HepG2 (cell line): ENCODE data around the gene CAMTA2. TPM values are rescaled to one million over a fixed set of nuclear protein-coding genes. Genes with fewer than 3 reads are reported as not detected.

ENCODE experiments used
- KDM5A ChIP-seq: fragments of 200-600 bp; sonication (generic); IDR thresholded peaks from 2 replicates; pipeline ENCODE4 v1.7.0; 2018; ENCODE audit warnings: antibody characterized with exemption, mild to moderate bottlenecking, low read length, borderline replicate concordance
- MAZ ChIP-seq, 2 experiments: sonication (generic) in 1 of 2; formaldehyde crosslinking in 1 of 2; IDR thresholded peaks; 2 replicates each; pipeline versions ENCODE4 v1.5.0 to v1.6.1; 2012 to 2020; ENCODE audit warnings: low read depth in 2 of 2, mild to moderate bottlenecking in 2 of 2, borderline replicate concordance in 1 of 2, improper control_type of control experiment in 1 of 2, low read length in 1 of 2, missing genetic modification reagents in 1 of 2, moderate library complexity in 1 of 2
- MTF1 ChIP-seq: sonication (generic); formaldehyde crosslinking; IDR thresholded peaks from 2 replicates; pipeline ENCODE4 v1.5.0; 2020; ENCODE audit warnings: missing genetic modification reagents
- POLR2G ChIP-seq: fragments of 200-400 bp; formaldehyde crosslinking; IDR thresholded peaks from 2 replicates; pipeline ENCODE4 v1.6.1; 2018; ENCODE audit warnings: mild to moderate bottlenecking, low read depth, low read length, moderate library complexity
- SP5 ChIP-seq: IDR thresholded peaks from 2 replicates; pipeline ENCODE4 v1.6.1; 2016; ENCODE audit warnings: low read depth, borderline replicate concordance
- YY1 ChIP-seq: IDR thresholded peaks from 2 replicates; pipeline ENCODE4 v1.6.1; 2011; ENCODE audit warnings: low read length, low read depth, moderate library complexity, mild to moderate bottlenecking; ENCODE audit not compliant: insufficient read depth, insufficient replicate concordance
- ZNF253 ChIP-seq: sonication (generic); formaldehyde crosslinking; IDR thresholded peaks from 2 replicates; pipeline ENCODE4 v1.8.0; 2022; ENCODE audit warnings: mild to moderate bottlenecking, missing genetic modification reagents, borderline replicate concordance
- polyA plus RNA-seq, 8 experiments: library from polyadenylated mRNA; depleted of rRNA in 3 of 8; stranded (reverse) in 7 of 8; unstranded in 1 of 8; fragments of >200 nt; fragmentation: Illumina TruSeq in 4 of 8; extraction: Trizol in 4 of 8; gene quantifications; 2 replicates each; pipeline versions ENCODE4 v1.2.1 to v1.2.3, GENCODE V29; 2011 to 2016; ENCODE audit warnings: low read depth in 4 of 8, missing spikeins in 1 of 8, mixed read lengths in 1 of 8; ENCODE audit not compliant: insufficient read depth in 1 of 8
- total RNA-seq, 5 experiments: library from RNA; depleted of rRNA; stranded (reverse); fragments of >200 nt; fragmentation: Illumina TruSeq; extraction: Trizol; gene quantifications; 2 replicates each; pipeline ENCODE4 v1.2.3, GENCODE V29; 2016; ENCODE audit warnings: low read depth in 1 of 5
- TF ChIP-seq, protein P1 (sequence below): sonication (generic); formaldehyde crosslinking; IDR thresholded peaks from 2 replicates; pipeline ENCODE4 v1.5.1; 2020; ENCODE audit warnings: mild to moderate bottlenecking, missing genetic modification reagents, moderate library complexity
- TF ChIP-seq, protein P2 (sequence below): sonication (generic); formaldehyde crosslinking; IDR thresholded peaks from 2 replicates; pipeline ENCODE4 v1.4.0; 2020; ENCODE audit warnings: low read depth, mild to moderate bottlenecking, missing genetic modification reagents
- TF ChIP-seq, protein P3 (sequence below): sonication (generic); formaldehyde crosslinking; IDR thresholded peaks from 2 replicates; pipeline ENCODE4 v1.9.0; 2022; ENCODE audit warnings: missing genetic modification reagents, mild to moderate bottlenecking, borderline replicate concordance

Gene CAMTA2
- total and polyA plus RNA-seq, 2 of the 13 experiments (the other 11 are each of a cell fraction or from before 2014, with no cell fraction given), result 4.1 to 7.1 TPM

DNA sequence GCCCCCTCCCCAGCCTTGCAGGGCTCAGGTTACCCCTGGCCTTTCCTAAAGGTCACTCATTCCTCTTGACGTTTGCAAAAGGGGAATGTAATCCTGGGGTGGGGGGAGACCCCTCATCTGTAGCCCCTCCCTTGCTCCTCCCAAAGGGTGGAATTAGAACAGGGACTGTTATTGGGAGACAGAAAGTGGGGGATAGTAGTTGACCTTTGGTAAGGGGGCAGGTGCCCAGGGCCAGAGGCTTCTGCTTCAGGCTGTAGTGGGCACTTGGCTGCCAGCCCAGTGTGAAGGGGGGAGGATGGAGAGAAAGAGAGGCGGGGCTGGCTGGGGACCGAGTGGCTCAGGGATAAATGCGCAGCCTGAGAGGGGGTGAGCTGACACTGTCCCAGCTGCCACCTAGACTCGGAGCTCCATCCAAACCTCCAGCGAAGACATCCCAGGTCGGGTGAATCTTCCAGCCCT is 36.7 kb downstream of the CAMTA2 start, which contains the start of gene ENO3 (continued):
- TF ChIP-seq, protein P1, sequence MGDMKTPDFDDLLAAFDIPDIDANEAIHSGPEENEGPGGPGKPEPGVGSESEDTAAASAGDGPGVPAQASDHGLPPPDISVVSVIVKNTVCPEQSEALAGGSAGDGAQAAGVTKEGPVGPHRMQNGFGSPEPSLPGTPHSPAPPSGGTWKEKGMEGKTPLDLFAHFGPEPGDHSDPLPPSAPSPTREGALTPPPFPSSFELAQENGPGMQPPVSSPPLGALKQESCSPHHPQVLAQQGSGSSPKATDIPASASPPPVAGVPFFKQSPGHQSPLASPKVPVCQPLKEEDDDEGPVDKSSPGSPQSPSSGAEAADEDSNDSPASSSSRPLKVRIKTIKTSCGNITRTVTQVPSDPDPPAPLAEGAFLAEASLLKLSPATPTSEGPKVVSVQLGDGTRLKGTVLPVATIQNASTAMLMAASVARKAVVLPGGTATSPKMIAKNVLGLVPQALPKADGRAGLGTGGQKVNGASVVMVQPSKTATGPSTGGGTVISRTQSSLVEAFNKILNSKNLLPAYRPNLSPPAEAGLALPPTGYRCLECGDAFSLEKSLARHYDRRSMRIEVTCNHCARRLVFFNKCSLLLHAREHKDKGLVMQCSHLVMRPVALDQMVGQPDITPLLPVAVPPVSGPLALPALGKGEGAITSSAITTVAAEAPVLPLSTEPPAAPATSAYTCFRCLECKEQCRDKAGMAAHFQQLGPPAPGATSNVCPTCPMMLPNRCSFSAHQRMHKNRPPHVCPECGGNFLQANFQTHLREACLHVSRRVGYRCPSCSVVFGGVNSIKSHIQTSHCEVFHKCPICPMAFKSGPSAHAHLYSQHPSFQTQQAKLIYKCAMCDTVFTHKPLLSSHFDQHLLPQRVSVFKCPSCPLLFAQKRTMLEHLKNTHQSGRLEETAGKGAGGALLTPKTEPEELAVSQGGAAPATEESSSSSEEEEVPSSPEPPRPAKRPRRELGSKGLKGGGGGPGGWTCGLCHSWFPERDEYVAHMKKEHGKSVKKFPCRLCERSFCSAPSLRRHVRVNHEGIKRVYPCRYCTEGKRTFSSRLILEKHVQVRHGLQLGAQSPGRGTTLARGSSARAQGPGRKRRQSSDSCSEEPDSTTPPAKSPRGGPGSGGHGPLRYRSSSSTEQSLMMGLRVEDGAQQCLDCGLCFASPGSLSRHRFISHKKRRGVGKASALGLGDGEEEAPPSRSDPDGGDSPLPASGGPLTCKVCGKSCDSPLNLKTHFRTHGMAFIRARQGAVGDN, result peak; percentile 57
- TF ChIP-seq SP5 (peak; percentile 62; the same call in 1 of the 2 replicates), MAZ (IDR thresholded peaks at IDR 0.05; ENCODE audit: borderline replicate concordance, low read depth, low read length) (peak; percentile 37; the same call in 1 of the 2 replicates), MAZ (CRISPR knock-in tag; IDR thresholded peaks at IDR 0.05; ENCODE audit: low read depth) (no peak; the same call in 1 of the 2 replicates), POLR2G (peak; percentile 57), KDM5A (peak; percentile 63; the same call in 1 of the 2 replicates), YY1 (no peak), ZNF253 (CRISPR knock-in tag) (no peak), MTF1 (CRISPR knock-in tag) (no peak)
- TF ChIP-seq, protein P2, sequence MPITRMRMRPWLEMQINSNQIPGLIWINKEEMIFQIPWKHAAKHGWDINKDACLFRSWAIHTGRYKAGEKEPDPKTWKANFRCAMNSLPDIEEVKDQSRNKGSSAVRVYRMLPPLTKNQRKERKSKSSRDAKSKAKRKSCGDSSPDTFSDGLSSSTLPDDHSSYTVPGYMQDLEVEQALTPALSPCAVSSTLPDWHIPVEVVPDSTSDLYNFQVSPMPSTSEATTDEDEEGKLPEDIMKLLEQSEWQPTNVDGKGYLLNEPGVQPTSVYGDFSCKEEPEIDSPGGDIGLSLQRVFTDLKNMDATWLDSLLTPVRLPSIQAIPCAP (CRISPR knock-in tag), result 0 out of 2 replicates have a peak, but pooled peaks have one; percentile 11
- TF ChIP-seq, protein P3, sequence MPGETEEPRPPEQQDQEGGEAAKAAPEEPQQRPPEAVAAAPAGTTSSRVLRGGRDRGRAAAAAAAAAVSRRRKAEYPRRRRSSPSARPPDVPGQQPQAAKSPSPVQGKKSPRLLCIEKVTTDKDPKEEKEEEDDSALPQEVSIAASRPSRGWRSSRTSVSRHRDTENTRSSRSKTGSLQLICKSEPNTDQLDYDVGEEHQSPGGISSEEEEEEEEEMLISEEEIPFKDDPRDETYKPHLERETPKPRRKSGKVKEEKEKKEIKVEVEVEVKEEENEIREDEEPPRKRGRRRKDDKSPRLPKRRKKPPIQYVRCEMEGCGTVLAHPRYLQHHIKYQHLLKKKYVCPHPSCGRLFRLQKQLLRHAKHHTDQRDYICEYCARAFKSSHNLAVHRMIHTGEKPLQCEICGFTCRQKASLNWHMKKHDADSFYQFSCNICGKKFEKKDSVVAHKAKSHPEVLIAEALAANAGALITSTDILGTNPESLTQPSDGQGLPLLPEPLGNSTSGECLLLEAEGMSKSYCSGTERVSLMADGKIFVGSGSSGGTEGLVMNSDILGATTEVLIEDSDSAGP (CRISPR knock-in tag), result peak; percentile 55; the same call in 1 of the 2 replicates
